Measurements from ENCODE around the gene PNPT1.

GRCh38 chr2:55611997-55612396 is 81.6 kb downstream of the PNPT1 start:
- TF ChIP-seq POLR2AphosphoS5 (IDR thresholded peaks at IDR 0.05; ENCODE audit: low read depth, low read length), result no peak
- no peak for TF ChIP-seq REST (IDR thresholded peaks at IDR 0.05; ENCODE audit: insufficient read depth in 1 of 2, low read depth in 2 of 2, low read length in 2 of 2)
- no peak for TF ChIP-seq TAF1 (IDR thresholded peaks at IDR 0.05; ENCODE audit: borderline replicate concordance, insufficient read depth, low read length)
- no peak for TF ChIP-seq SIN3A (IDR thresholded peaks at IDR 0.05; ENCODE audit: borderline replicate concordance, insufficient read depth, low read length)

All from PFSK-1 (cell line).